ENCODE measurements around the gene NAV1.

NAV1 gene

GRCh38 chr1:201563406-201563780 is 24.5 kb downstream of the NAV1 start:
- no peak overlapping the region for H3K27ac ChIP-seq
- H3K4me3 ChIP-seq: no peak overlapping the region
- no peaks in the 10 kb centered on the region for H3K36me3 ChIP-seq
- H3K27me3 ChIP-seq: no peaks in the 10 kb centered on the region
- no peaks in the 10 kb centered on the region for H3K9me3 ChIP-seq
- no peak for DNase-seq
- no peak for TF ChIP-seq CTCF (IDR thresholded peaks at IDR 0.05)
- H3K4me1 ChIP-seq: peaks cover 0 to 20% (median 12%) of the 10 kb centered on the region in 4 donors
- intact Hi-C loops (cut with DNase I; ENCODE audit: low total_unique reads): no loop called here

- DNase-seq: no peak
- Histone ChIP-seq H3K27me3 (no peaks in the 10 kb centered on the region), H3K4me1 (peaks cover 0 to 20% (median 12%) of the 10 kb centered on the region in 4 donors), H3K36me3 (no peaks in the 10 kb centered on the region), H3K9me3 (no peaks in the 10 kb centered on the region), H3K4me3 (no peak overlapping the region), H3K27ac (no peak overlapping the region)
- no peak for TF ChIP-seq CTCF (IDR thresholded peaks at IDR 0.05)
- intact Hi-C loops (cut with DNase I; ENCODE audit: low total_unique reads): no loop called here
Observed at GRCh38 chr1:201563941-201564340, 25.0 kb downstream of the NAV1 start.

GRCh38 chr1:201565024-201565730 is 26.2 kb downstream of the NAV1 start:
- intact Hi-C loops (cut with DNase I; ENCODE audit: low total_unique reads): loop anchor here (5.0 kb wide), 1 partner anchor 127 kb away; no protein-coding TSS in a partner anchor

GRCh38 chr1:201565771-201566528 is 27.0 kb downstream of the NAV1 start:
- no peaks in the 10 kb centered on the region for H3K27me3 ChIP-seq
- peak overlapping the region in 1 of 2 donors; percentile 40 for H3K27ac ChIP-seq
- H3K9me3 ChIP-seq: no peaks in the 10 kb centered on the region
- intact Hi-C loops (cut with DNase I; ENCODE audit: low total_unique reads): loop anchor here (5.0 kb wide), 1 partner anchor 126 kb away; no protein-coding TSS in a partner anchor
- DNase-seq: no peak
- H3K4me1 ChIP-seq: peaks cover 0 to 9% (median 9%) of the 10 kb centered on the region in 4 donors
- H3K4me3 ChIP-seq: no peak overlapping the region
- H3K36me3 ChIP-seq: no peaks in the 10 kb centered on the region
- TF ChIP-seq CTCF (IDR thresholded peaks at IDR 0.05): no peak

More at GRCh38 chr1:201565024-201565730, 26.2 kb downstream of the NAV1 start:
- no peaks in the 10 kb centered on the region for H3K36me3 ChIP-seq
- H3K4me1 ChIP-seq: peaks cover 0 to 10% (median 9%) of the 10 kb centered on the region in 4 donors
- H3K27me3 ChIP-seq: no peaks in the 10 kb centered on the region
- no peak for TF ChIP-seq CTCF (IDR thresholded peaks at IDR 0.05)
- no peaks in the 10 kb centered on the region for H3K9me3 ChIP-seq
- no peak for DNase-seq
- no peak overlapping the region for H3K4me3 ChIP-seq
- H3K27ac ChIP-seq: peak overlapping the region in 1 of 2 donors; percentile 40

GRCh38 chr1:201566529-201566823 is 27.5 kb downstream of the NAV1 start:
- Histone ChIP-seq H3K36me3 (no peaks in the 10 kb centered on the region), H3K27me3 (no peaks in the 10 kb centered on the region), H3K4me3 (no peak overlapping the region), H3K27ac (no peak overlapping the region), H3K4me1 (peaks cover 0 to 9% (median 7%) of the 10 kb centered on the region in 4 donors), H3K9me3 (no peaks in the 10 kb centered on the region)
- DNase-seq: no peak
- TF ChIP-seq CTCF (IDR thresholded peaks at IDR 0.05): no peak
- intact Hi-C loops (cut with DNase I; ENCODE audit: low total_unique reads): loop anchor here (5.0 kb wide), 1 partner anchor 126 kb away; no protein-coding TSS in a partner anchor
